Tibial nerve (tissue), 4 donors: ENCODE results near the gene SMG6. TPM values are rescaled to one million over a fixed set of nuclear protein-coding genes. Genes with fewer than 3 reads are reported as not detected.

Source experiments
- DNase-seq, 2 donors: peaks; one replicate each; pipeline ENCODE4 v3.0.0-alpha.2; 2019; ENCODE audit warnings: low spot score in 2 of 2
- H3K27ac ChIP-seq, 4 donors: fragments of 200-600 bp; sonication (generic) in 3 of 4; one replicate each; pipeline ENCODE4 v1.5.1; 2017 to 2019; ENCODE audit warnings: mild to moderate bottlenecking in 1 of 4
- H3K27me3 ChIP-seq, 2 donors: fragments of 200-600 bp; sonication (generic) in 1 of 2; one replicate each; pipeline versions ENCODE4 v1.5.1 to v1.6.0; 2017 to 2019
- H3K36me3 ChIP-seq, 3 donors: fragments of 200-600 bp; sonication (generic); one replicate each; pipeline ENCODE4 v1.5.1; 2018 to 2019
- H3K4me1 ChIP-seq, 4 donors: fragments of 200-600 bp; sonication (generic) in 3 of 4; one replicate each; pipeline ENCODE4 v1.5.1; 2017 to 2019
- H3K4me3 ChIP-seq, 4 donors: fragments of 200-600 bp; sonication (generic) in 3 of 4; one replicate each; pipeline ENCODE4 v1.5.1; 2017 to 2019; ENCODE audit warnings: mild to moderate bottlenecking in 1 of 4, moderate library complexity in 1 of 4
- H3K9me3 ChIP-seq, 4 donors: fragments of 200-600 bp; sonication (generic) in 3 of 4; one replicate each; pipeline ENCODE4 v1.5.1; 2017 to 2019
- EP300 ChIP-seq, 2 donors: sonication (generic); formaldehyde crosslinking; IDR thresholded peaks; one replicate each; pipeline ENCODE4 v1.6.1; 2017; ENCODE audit warnings: antibody characterized with exemption in 2 of 2, mild to moderate bottlenecking in 1 of 2
- POLR2A ChIP-seq, 2 donors: fragments of 450-650 bp; IDR thresholded peaks; one replicate each; pipeline ENCODE4 v1.6.1; 2017; ENCODE audit warnings: antibody characterized with exemption in 2 of 2, mild to moderate bottlenecking in 2 of 2, moderate library complexity in 2 of 2
- WGBS, 2 donors: methylation state at CpG; one replicate each; pipeline ENCODE4 v1.1.5; 2018; 5-methylcytosine and 5-hydroxymethylcytosine counted together
- total RNA-seq, 4 donors: library from RNA; depleted of rRNA; stranded (reverse); fragments of >200 nt; gene quantifications; one replicate each; pipeline ENCODE4 v1.1.0, GENCODE V29; 2016
- TF ChIP-seq, protein P1 (sequence below), 5 experiments: fragments of 200-600 bp in 3 of 5; fragments of 450-650 bp in 2 of 5; sonication (generic) in 3 of 5; IDR thresholded peaks; one replicate each; pipeline ENCODE4 v1.5.1; 2016 to 2019; ENCODE audit warnings: antibody characterized with exemption in 5 of 5, mild to moderate bottlenecking in 3 of 5, moderate library complexity in 2 of 5

The SMG6 gene
- total RNA-seq, 4 donors from 2014 or later, result 29.5 to 86.5 (median 40.1) TPM

DNA sequence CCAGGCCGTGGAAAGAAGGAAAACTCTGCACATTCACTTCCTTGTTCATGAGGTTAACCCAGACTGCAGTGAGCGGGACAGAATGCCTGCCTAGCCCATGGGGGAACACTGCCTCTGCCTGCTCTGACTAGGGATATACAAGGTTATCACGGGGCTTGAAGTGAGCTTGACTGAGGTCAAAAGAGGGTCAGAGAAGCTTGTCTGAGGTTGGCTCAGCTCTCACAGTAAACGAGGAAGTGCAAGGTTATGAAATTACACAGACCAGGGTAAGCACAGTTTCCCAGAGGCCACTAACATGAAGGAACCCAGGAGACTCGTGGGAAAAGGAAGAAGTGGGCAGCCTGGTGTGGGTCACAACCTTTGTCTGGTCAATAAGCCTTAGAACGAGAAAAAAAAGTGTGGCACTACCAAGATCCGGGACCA is 220.0 kb downstream of the SMG6 start:
- H3K4me3 ChIP-seq, result no peak overlapping the region
- no peaks in the 10 kb centered on the region for H3K9me3 ChIP-seq
- no peaks in the 10 kb centered on the region for H3K27me3 ChIP-seq
- no peak for DNase-seq
- H3K36me3 ChIP-seq, result peaks cover 0 to 47% (median 0%) of the 10 kb centered on the region in 3 donors
- WGBS, 2 donors, result 38 to 59% methylated on average over 7 of the region's 7 CpGs
- H3K4me1 ChIP-seq, result peaks cover 0 to 71% (median 51%) of the 10 kb centered on the region in 4 donors
- peak overlapping the region; percentile 19 to 91 (median 83) for H3K27ac ChIP-seq
- TF ChIP-seq, protein P1, sequence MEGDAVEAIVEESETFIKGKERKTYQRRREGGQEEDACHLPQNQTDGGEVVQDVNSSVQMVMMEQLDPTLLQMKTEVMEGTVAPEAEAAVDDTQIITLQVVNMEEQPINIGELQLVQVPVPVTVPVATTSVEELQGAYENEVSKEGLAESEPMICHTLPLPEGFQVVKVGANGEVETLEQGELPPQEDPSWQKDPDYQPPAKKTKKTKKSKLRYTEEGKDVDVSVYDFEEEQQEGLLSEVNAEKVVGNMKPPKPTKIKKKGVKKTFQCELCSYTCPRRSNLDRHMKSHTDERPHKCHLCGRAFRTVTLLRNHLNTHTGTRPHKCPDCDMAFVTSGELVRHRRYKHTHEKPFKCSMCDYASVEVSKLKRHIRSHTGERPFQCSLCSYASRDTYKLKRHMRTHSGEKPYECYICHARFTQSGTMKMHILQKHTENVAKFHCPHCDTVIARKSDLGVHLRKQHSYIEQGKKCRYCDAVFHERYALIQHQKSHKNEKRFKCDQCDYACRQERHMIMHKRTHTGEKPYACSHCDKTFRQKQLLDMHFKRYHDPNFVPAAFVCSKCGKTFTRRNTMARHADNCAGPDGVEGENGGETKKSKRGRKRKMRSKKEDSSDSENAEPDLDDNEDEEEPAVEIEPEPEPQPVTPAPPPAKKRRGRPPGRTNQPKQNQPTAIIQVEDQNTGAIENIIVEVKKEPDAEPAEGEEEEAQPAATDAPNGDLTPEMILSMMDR (IDR thresholded peaks at IDR 0.05), result no peak
- TF ChIP-seq EP300 (IDR thresholded peaks at IDR 0.05), result peak in 1 of 2 donors; percentile 56

GRCh38 chr17:2082003-2082781 is 221.4 kb downstream of the SMG6 start:
- Histone ChIP-seq H3K36me3 (peaks cover 0 to 60% (median 0%) of the 10 kb centered on the region in 3 donors), H3K4me3 (no peak overlapping the region), H3K27ac (peak overlapping the region in 3 of 4 donors; percentile 16 to 86 (median 80)), H3K9me3 (no peaks in the 10 kb centered on the region), H3K27me3 (no peaks in the 10 kb centered on the region), H3K4me1 (peaks cover 0 to 64% (median 37%) of the 10 kb centered on the region in 4 donors)
- no peak for TF ChIP-seq POLR2A (IDR thresholded peaks at IDR 0.05)
- DNase-seq, result no peak
- 78% methylated on average over 9 of the region's 9 CpGs for WGBS, 2 donors

DNA sequence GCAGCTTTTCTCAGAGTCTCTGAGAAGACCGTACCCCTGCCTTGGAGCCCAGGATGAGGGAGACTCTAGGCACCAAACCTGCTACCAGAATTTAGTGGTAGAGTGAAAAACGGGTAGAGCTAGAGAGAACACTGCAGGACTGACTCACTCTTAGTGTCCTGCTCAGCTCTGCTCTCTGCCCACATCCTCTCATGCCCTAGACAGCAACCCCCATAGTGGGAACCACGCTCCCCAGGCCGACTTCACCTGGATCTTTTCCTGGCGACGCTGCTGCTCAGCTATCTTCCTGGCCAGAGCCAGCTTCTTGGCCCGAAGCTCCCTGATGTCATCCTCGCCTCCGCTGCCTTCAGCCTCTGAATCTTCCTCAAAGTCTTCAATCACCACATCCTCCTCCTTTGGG is 222.0 kb downstream of the SMG6 start:
- WGBS, 2 donors, result 85 to 86% methylated on average over 9 of the region's 9 CpGs
- Histone ChIP-seq H3K36me3 (peaks cover 0 to 66% (median 0%) of the 10 kb centered on the region in 3 donors), H3K27ac (peak overlapping the region in 2 of 4 donors; percentile 16 to 86), H3K9me3 (no peaks in the 10 kb centered on the region), H3K4me1 (peaks cover 0 to 64% (median 32%) of the 10 kb centered on the region in 4 donors), H3K4me3 (no peak overlapping the region), H3K27me3 (no peaks in the 10 kb centered on the region)
- no peak for DNase-seq
- TF ChIP-seq POLR2A (IDR thresholded peaks at IDR 0.05) (no peak), EP300 (IDR thresholded peaks at IDR 0.05) (no peak)
- TF ChIP-seq, protein P1 (IDR thresholded peaks at IDR 0.05), result no peak

DNA sequence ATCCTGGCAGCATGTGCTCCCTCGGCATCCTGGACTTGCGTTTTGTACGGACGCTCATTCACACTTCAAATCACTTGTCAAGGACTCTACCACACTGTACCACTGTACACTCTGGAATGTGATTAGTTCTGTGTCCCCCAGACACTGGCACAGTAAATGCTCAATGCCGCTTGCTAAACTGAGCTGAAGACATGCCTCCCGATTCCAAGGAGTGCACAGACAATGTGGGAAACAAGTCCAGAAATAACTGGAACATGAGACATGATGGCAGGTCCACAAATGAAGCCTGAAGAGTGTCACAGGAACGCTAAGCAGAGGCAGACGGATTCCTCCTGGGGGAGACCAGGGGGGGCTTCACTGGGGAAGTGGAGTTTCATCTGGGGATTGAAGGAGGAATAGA is 226.5 kb downstream of the SMG6 start:
- Histone ChIP-seq H3K9me3 (no peaks in the 10 kb centered on the region), H3K4me3 (no peak overlapping the region), H3K27me3 (no peaks in the 10 kb centered on the region), H3K4me1 (peaks cover 0 to 53% (median 19%) of the 10 kb centered on the region in 4 donors), H3K36me3 (peaks cover 0 to 87% (median 0%) of the 10 kb centered on the region in 3 donors), H3K27ac (peak overlapping the region in 3 of 4 donors; percentile 68 to 79 (median 79))
- no peak for DNase-seq
- TF ChIP-seq EP300 (IDR thresholded peaks at IDR 0.05), result no peak
- TF ChIP-seq, protein P1 (IDR thresholded peaks at IDR 0.05), result no peak
- TF ChIP-seq POLR2A (IDR thresholded peaks at IDR 0.05), result no peak
- 52 to 58% methylated on average over 8 of the region's 8 CpGs for WGBS, 2 donors

DNA sequence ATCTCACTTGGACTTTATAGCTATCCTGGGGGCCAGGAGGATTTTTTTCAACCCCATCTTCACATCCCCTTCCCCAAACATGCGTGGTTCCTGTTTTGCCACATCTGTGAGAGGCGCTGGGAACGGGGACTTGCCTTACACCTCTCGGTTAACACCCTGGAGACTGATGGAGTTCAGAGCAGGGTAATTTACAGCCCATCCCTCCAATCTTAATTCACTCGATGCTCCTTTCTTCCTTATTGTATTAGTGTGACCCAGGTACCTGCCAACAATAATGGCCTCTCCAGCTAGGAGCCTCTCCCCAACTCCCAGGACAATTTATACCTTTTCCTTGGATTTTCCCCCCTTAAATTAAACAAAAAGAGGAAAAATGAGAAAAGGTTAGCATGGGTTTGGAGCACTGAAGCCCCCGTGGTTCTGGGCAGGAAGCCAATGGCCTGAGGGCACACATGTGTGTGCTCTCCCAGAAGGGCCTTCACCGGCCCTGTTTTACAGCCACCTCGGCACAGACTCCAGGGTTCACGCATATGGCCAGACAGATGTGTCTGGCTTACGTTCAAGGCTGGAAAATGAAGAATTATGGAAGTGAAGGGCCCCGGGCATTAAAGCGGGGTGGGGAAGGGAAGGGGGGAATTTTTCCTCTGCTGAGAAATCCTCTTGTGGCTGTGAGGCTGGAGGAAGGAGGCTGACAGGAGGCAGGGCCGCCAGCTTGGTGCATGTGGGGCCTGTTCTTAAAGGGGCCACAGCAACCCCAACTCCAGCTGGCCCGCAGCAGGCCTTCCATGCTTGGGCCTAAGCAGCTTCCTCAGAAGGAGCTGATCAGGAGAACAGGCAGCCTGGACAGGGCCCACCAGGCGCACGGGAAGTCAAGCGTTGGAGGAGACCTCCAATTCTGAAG is 227.2 kb downstream of the SMG6 start:
- H3K9me3 ChIP-seq, result no peaks in the 10 kb centered on the region
- no peak for TF ChIP-seq EP300 (IDR thresholded peaks at IDR 0.05)
- TF ChIP-seq, protein P1 (IDR thresholded peaks at IDR 0.05), result no peak
- TF ChIP-seq POLR2A (IDR thresholded peaks at IDR 0.05), result no peak
- no peak for DNase-seq

More for the DNA sequence above, 227.2 kb downstream of the SMG6 start:
- Histone ChIP-seq H3K4me3 (no peak overlapping the region), H3K27me3 (no peaks in the 10 kb centered on the region), H3K4me1 (peaks cover 0 to 55% (median 21%) of the 10 kb centered on the region in 4 donors), H3K36me3 (peaks cover 0 to 87% (median 0%) of the 10 kb centered on the region in 3 donors), H3K27ac (peak overlapping the region; percentile 31 to 79 (median 74))
- WGBS, 2 donors, result 55 to 57% methylated on average over 17 of the region's 17 CpGs
